B cell (primary cell): ENCODE data around the gene CACNA2D1.

Source experiments
- EZH2 ChIP-seq: IDR thresholded peaks from 2 replicates; pipeline ENCODE4 v1.6.1; 2012; ENCODE audit warnings: borderline replicate concordance, low read depth, mild to moderate bottlenecking, moderate library complexity, low read length; ENCODE audit not compliant: insufficient read depth, poor library complexity, severe bottlenecking
- TF ChIP-seq, protein P1 (sequence below): fragments of 200-600 bp; IDR thresholded peaks from one replicate; pipeline ENCODE4 v1.8.0; 2022; ENCODE audit warnings: antibody characterized with exemption, mild to moderate bottlenecking

DNA sequence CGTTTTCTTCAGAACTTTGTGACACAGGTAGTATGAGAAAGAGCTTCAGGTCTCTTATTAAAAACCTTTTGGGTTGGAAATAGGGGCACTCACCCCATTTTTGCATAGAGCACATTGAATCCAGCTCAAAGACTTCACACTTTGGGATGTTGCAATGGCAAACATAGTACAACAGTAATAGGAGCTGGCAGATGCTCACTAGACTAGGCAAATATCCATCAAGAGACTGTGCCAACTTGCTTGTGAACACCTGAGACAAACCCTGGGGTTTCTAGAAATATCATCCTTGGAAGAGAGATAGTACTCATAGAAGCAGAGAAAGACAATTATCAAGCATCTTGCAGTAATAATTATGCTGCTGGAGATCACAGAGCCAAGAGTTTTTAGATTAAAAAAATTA lies 280.0 kb downstream of the CACNA2D1 start:
- TF ChIP-seq, protein P1, sequence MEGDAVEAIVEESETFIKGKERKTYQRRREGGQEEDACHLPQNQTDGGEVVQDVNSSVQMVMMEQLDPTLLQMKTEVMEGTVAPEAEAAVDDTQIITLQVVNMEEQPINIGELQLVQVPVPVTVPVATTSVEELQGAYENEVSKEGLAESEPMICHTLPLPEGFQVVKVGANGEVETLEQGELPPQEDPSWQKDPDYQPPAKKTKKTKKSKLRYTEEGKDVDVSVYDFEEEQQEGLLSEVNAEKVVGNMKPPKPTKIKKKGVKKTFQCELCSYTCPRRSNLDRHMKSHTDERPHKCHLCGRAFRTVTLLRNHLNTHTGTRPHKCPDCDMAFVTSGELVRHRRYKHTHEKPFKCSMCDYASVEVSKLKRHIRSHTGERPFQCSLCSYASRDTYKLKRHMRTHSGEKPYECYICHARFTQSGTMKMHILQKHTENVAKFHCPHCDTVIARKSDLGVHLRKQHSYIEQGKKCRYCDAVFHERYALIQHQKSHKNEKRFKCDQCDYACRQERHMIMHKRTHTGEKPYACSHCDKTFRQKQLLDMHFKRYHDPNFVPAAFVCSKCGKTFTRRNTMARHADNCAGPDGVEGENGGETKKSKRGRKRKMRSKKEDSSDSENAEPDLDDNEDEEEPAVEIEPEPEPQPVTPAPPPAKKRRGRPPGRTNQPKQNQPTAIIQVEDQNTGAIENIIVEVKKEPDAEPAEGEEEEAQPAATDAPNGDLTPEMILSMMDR: no peak
- no peak for TF ChIP-seq EZH2
